ENCODE measurements around the gene DOCK6.
"Not testable (repeated sequence)": the region's sequence is repeated elsewhere in the genome, so short reads cannot be mapped to it uniquely, and the experiment has no call there.

Gene DOCK6

DNA sequence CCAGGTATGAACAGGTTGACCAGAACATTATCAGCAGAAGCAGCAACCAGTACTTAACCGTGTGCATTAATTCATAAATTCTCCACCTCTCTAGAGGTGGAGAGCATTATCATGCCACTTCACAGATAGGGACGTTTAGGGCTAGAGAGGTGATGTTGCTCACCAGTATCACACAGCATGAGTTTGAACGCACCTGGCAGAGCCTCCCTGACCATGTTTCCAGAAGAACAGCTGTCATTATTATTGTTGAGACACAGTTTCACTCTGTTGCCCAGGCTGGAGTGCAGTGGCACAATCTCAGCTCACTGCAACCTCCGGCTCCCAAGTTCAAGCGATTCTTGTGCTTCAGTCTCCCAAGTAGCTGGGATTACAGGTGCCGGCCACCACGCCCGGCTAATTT is 71.8 kb downstream of the DOCK6 start:
- TF ChIP-seq, protein P1, sequence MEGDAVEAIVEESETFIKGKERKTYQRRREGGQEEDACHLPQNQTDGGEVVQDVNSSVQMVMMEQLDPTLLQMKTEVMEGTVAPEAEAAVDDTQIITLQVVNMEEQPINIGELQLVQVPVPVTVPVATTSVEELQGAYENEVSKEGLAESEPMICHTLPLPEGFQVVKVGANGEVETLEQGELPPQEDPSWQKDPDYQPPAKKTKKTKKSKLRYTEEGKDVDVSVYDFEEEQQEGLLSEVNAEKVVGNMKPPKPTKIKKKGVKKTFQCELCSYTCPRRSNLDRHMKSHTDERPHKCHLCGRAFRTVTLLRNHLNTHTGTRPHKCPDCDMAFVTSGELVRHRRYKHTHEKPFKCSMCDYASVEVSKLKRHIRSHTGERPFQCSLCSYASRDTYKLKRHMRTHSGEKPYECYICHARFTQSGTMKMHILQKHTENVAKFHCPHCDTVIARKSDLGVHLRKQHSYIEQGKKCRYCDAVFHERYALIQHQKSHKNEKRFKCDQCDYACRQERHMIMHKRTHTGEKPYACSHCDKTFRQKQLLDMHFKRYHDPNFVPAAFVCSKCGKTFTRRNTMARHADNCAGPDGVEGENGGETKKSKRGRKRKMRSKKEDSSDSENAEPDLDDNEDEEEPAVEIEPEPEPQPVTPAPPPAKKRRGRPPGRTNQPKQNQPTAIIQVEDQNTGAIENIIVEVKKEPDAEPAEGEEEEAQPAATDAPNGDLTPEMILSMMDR (IDR thresholded peaks at IDR 0.05; ENCODE audit: low read depth, low read length), result no peak
- no peak for DNase-seq (ENCODE audit: extremely low read depth, low read depth)

DNA sequence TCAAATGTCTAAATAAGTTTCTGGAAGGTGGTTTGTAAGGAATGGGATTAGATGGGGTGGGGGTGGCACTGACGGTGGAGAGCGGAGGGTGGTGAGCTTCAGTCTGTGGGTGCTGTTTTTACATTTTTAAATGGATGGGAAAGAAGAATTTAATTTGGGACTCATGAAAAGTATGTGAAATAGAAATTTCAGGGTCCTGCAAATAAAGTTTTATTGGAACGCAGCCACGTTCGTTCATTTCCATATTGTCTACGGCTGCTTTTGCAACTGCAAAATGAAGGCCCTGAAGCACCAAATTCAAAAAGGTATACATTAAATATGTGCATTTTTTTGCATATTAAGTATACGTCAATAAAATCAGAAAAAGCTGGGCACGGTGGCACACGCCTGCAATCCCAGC is 74.9 kb downstream of the DOCK6 start:
- TF ChIP-seq, protein P1 (IDR thresholded peaks at IDR 0.05; ENCODE audit: low read depth, low read length), result no peak
- no peak for DNase-seq (ENCODE audit: extremely low read depth, low read depth)

DNA sequence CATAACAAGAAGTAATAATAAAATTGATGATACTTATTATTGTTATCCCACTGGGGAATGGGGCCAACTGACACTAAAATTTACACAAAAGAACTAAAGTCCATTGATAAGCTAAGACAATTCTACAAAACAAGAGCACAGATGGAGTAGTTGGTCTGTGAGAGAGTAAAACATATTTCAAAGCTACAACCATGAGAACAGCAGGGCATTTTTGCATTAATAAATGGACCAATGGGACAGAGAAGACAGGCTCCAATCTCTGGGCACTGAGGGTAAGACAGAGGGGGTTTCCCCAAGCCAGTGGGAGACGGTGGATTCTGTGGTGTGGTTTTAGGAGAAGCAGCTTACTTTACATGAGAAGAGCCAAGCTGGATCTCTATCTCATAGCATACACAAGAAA is 79.3 kb downstream of the DOCK6 start:
- TF ChIP-seq, protein P1 (IDR thresholded peaks at IDR 0.05; ENCODE audit: low read depth, low read length), result no peak
- DNase-seq (ENCODE audit: extremely low read depth, low read depth), result no peak

DNA sequence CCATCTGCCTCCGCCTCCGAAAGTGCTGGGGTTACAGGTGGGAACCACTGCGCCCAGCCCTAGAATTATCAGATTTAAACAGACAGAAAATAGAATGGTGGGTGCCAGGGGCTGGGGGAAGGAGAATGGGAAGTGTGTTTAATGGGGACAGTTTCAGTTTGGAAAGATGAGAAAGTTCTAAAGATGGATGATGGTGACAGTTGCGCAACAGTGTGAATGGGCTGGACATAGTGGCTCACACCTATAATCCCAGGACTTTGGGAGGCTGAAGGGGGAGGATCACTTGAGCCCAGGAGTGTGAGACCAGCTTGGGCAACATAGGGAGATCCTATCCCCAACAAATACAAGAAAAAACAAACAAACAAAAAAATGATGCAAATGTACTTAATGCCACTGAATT is 80.8 kb downstream of the DOCK6 start:
- no peak for DNase-seq (ENCODE audit: extremely low read depth, low read depth)
- TF ChIP-seq, protein P1 (IDR thresholded peaks at IDR 0.05; ENCODE audit: low read depth, low read length), result no peak

DNA sequence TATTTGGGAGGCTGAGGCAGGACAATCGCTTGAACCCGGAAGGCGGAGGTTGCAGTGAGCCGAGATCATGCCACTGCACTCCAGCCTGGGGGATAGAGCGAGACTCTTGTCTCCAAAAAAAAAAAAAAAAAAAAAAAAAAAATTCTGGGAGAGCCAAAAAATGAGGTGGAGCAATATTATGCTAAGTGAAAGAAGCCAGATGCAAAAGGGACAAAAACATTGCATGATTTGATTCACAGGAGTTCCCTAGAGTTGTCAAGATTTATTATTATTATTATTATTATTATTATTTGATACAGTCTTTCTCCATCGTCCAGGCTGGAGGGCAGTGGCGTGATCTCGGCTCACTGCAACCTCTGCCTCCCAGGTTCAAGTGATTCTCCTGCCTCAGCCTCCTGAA is 81.3 kb downstream of the DOCK6 start:
- not testable (repeated sequence) for DNase-seq (ENCODE audit: extremely low read depth, low read depth)

DNA sequence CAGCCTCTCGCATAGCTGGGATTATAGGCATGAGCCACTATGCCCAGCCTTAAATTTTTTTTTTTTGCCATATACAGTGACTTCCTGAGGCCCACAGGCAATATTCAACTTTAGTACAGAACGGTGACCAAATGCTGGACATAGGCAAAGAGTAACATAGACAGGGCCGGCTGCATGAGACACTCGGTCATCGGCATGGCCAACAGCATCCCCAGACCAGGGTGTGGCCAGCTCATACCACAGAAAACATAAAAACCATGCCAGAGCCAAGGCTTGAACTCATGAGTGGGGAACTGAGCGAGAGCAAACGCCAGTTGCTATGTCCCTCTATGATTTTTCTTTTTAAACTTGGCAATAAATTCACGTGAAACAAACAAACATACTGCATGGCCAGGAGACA is 82.0 kb downstream of the DOCK6 start:
- TF ChIP-seq, protein P1 (IDR thresholded peaks at IDR 0.05; ENCODE audit: low read depth, low read length), result no peak
- DNase-seq (ENCODE audit: extremely low read depth, low read depth), result no peak

DNA sequence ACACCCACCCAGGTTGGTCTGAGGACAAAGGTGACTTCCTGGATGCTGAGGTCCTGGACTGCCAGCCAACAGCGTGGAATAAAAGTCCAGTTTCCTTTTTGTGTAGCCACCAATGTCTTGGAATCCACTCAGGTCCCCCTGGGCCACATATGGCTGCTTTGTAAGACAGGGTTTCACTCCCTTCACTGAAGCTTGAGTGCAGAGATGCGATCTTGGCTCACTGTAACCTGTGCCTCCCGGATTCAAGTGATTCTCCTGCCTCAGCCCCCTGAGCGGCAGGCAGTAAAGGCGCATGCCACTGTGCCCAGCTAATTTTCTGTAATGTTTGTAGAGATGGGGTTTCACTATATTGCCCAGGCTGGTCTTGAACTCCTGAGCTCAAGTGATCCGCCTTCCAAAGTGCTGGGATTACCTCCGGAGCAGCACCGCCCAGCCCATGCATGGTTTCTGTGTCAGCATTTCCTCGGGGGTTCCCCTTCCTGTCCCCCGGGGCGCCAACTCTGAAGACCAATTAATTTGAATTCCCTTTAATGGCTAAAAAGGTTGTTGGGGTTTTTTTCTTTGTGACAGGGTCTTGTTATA is 82.5 kb downstream of the DOCK6 start:
- TF ChIP-seq, protein P1 (IDR thresholded peaks at IDR 0.05; ENCODE audit: low read depth, low read length), result no peak
- no peak for DNase-seq (ENCODE audit: extremely low read depth, low read depth)

DNA sequence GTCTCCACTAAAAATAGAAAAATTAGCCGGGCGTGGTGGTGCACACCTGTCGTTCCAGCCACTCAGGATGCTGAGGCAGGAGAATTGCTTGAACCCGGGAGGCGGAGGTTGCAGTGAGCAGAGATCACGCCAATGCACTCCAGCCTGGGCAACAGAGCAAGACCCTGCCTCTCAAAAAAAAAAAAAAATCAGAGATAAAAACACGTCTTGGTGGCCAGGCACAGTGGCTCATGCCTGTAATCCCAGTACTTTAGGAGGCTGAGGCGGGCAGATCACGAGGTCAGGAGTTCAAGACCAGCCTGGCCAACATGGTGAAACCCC is 83.2 kb downstream of the DOCK6 start:
- DNase-seq (ENCODE audit: extremely low read depth, low read depth), result not testable (repeated sequence)
